ENCODE measurements around the gene TRDN. TPM values are rescaled to one million over a fixed set of nuclear protein-coding genes. Genes with fewer than 3 reads are reported as not detected.

The TRDN gene
- total and polyA plus RNA-seq, 9 donors = under 0.01 to 7.8 (median 1.3) TPM; not detected in 1

GRCh38 chr6:123352705-123353104, 284.0 kb downstream of the TRDN start:
- H3K4me1 ChIP-seq (ENCODE audit: insufficient read depth) = no peaks in the 10 kb centered on the region
- H3K27ac ChIP-seq = no peak overlapping the region
- H3K36me3 ChIP-seq = no peaks in the 10 kb centered on the region
- DNase-seq = no peak
- intact Hi-C loops (cut with DNase I) = no loop called here
- H3K9me3 ChIP-seq = no peaks in the 10 kb centered on the region
- H3K4me3 ChIP-seq = no peak overlapping the region
- no peaks in the 10 kb centered on the region for H3K27me3 ChIP-seq
- WGBS, 3 donors = 24 to 28% (median 24%) methylated on average over 3 of the region's 3 CpGs
- TF ChIP-seq POLR2A (IDR thresholded peaks at IDR 0.05) (no peak), EP300 (IDR thresholded peaks at IDR 0.05) (no peak)
- TF ChIP-seq, protein P1, sequence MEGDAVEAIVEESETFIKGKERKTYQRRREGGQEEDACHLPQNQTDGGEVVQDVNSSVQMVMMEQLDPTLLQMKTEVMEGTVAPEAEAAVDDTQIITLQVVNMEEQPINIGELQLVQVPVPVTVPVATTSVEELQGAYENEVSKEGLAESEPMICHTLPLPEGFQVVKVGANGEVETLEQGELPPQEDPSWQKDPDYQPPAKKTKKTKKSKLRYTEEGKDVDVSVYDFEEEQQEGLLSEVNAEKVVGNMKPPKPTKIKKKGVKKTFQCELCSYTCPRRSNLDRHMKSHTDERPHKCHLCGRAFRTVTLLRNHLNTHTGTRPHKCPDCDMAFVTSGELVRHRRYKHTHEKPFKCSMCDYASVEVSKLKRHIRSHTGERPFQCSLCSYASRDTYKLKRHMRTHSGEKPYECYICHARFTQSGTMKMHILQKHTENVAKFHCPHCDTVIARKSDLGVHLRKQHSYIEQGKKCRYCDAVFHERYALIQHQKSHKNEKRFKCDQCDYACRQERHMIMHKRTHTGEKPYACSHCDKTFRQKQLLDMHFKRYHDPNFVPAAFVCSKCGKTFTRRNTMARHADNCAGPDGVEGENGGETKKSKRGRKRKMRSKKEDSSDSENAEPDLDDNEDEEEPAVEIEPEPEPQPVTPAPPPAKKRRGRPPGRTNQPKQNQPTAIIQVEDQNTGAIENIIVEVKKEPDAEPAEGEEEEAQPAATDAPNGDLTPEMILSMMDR (IDR thresholded peaks at IDR 0.05) = no peak

DNA sequence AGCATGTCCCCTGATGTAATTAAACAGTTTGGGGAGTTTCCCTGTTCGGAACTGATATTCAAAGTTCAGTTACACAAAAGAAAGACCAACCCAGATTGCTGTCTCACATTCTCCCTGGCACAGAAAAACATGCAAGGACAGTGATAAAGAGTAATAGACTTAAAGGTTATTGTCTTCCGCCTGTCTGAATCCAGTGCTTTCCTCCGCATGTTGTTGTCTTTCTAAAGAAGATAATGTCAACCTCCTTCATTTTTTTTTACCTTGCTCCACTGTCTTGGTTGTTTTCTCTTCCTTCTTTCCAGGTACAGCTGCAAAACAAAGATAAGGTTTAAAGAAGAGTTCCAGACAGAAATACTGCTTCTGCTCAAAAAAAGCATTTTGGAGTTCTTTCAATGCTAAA, 284.5 kb downstream of the TRDN start:
- no peak for DNase-seq
- TF ChIP-seq, protein P1 (IDR thresholded peaks at IDR 0.05) = no peak
- no peak for TF ChIP-seq EP300 (IDR thresholded peaks at IDR 0.05)
- no peak for TF ChIP-seq POLR2A (IDR thresholded peaks at IDR 0.05)
- Histone ChIP-seq H3K4me3 (no peak overlapping the region), H3K27ac (no peak overlapping the region), H3K9me3 (no peaks in the 10 kb centered on the region), H3K27me3 (no peaks in the 10 kb centered on the region), H3K4me1 (ENCODE audit: insufficient read depth) (no peaks in the 10 kb centered on the region), H3K36me3 (no peaks in the 10 kb centered on the region)
- WGBS, 3 donors = 8 to 30% (median 13%) methylated on average over 3 of the region's 3 CpGs
- intact Hi-C loops (cut with DNase I) = no loop called here

DNA sequence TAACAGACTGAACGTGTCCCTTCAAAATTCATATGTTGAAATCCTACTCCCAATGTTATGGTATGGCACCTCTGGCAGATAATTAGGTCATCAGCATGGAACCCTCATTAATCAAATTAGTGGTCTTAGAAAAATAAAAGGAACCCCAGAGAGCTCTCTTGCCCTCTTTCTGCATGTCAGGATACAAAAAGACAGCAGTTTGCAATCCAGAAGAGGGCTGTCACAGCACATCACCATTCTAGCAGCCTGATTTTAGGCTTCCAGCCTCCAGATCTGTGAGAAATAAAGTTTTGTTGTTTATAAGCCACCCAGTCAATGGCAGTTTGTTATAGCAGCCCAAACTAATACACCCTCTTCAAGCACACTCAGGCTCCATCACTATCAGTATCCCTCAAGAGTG, 292.9 kb downstream of the TRDN start:
- H3K4me1 ChIP-seq (ENCODE audit: insufficient read depth) = no peaks in the 10 kb centered on the region

DNA sequence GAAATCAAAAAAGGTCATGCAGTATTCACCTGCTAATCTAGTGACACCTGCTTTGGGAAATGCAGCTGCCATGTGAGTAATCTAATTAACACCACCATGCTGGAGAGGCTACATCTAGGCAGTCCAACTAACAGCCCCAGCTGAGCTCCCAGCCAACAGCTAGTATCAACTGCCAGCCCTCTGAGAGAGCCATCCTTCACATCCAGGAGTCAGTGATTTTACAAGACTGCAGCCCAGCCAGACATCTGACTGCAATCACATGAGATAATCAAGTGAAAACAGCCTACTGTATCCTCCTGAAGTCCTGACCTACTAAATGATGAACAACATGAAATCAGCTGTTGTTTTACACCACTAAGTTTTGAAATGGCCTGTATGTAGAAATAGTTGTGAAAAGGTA, 298.4 kb downstream of the TRDN start:
- Histone ChIP-seq H3K9me3 (no peaks in the 10 kb centered on the region), H3K4me1 (ENCODE audit: insufficient read depth) (no peaks in the 10 kb centered on the region), H3K4me3 (no peak overlapping the region), H3K27ac (no peak overlapping the region), H3K27me3 (no peaks in the 10 kb centered on the region), H3K36me3 (no peaks in the 10 kb centered on the region)
- intact Hi-C loops (cut with DNase I) = no loop called here
- no peak for DNase-seq
- TF ChIP-seq POLR2A (IDR thresholded peaks at IDR 0.05) (no peak), EP300 (IDR thresholded peaks at IDR 0.05) (no peak)
- TF ChIP-seq, protein P1 (IDR thresholded peaks at IDR 0.05) = no peak

More for the DNA sequence above, 292.9 kb downstream of the TRDN start:
- WGBS, 3 donors = 49 to 59% (median 58%) methylated on average over 1 of the region's 1 CpG
- Histone ChIP-seq H3K4me3 (no peak overlapping the region), H3K27ac (no peak overlapping the region), H3K36me3 (no peaks in the 10 kb centered on the region), H3K9me3 (no peaks in the 10 kb centered on the region), H3K27me3 (no peaks in the 10 kb centered on the region)
- intact Hi-C loops (cut with DNase I) = no loop called here
- no peak for TF ChIP-seq POLR2A (IDR thresholded peaks at IDR 0.05)
- TF ChIP-seq, protein P1 (IDR thresholded peaks at IDR 0.05) = no peak
- TF ChIP-seq EP300 (IDR thresholded peaks at IDR 0.05) = no peak
- DNase-seq = no peak

All from ovary (tissue), 9 donors.